RWPE2 (cell line): ENCODE measurements around the gene IL32.

Source experiments
- ATAC-seq: fragments of 200-7000 bp; cut with Tn5 transposase; 3 replicates; pipeline ENCODE4 v1.9.1; 2021; ENCODE audit warnings: low read depth
- DNase-seq: peaks from one replicate; pipeline ENCODE4 v3.0.0-alpha.2; 2020; ENCODE audit warnings: low spot score
- H3K27ac ChIP-seq: fragments of 450-650 bp; 2 replicates; pipeline ENCODE4 v1.5.1; 2017; ENCODE audit warnings: mild to moderate bottlenecking; ENCODE audit not compliant: poor library complexity, severe bottlenecking
- H3K27me3 ChIP-seq: fragments of 250-450 bp; sonication (Bioruptor Pico); 2 replicates; pipeline ENCODE4 v1.5.1; 2021; ENCODE audit warnings: mild to moderate bottlenecking, moderate library complexity; ENCODE audit not compliant: insufficient read depth, poor library complexity, severe bottlenecking
- H3K36me3 ChIP-seq: fragments of 250-450 bp; sonication (Bioruptor Pico); 2 replicates; pipeline ENCODE4 v1.5.1; 2020; ENCODE audit warnings: low read depth, mild to moderate bottlenecking, moderate library complexity
- H3K4me1 ChIP-seq: fragments of 250-450 bp; sonication (Bioruptor Pico); 2 replicates; pipeline ENCODE4 v1.5.1; 2021; ENCODE audit warnings: mild to moderate bottlenecking, moderate library complexity; ENCODE audit not compliant: insufficient read depth, poor library complexity, severe bottlenecking
- H3K4me3 ChIP-seq: fragments of 250-450 bp; sonication (Bioruptor Pico); 2 replicates; pipeline ENCODE4 v1.5.1; 2021; ENCODE audit warnings: mild to moderate bottlenecking, moderate library complexity; ENCODE audit not compliant: severe bottlenecking
- H3K9me3 ChIP-seq: fragments of 250-450 bp; sonication (Bioruptor Pico); 2 replicates; pipeline ENCODE4 v1.5.1; 2021; ENCODE audit warnings: mild to moderate bottlenecking, moderate library complexity; ENCODE audit not compliant: severe bottlenecking
- CTCF ChIP-seq: fragments of 450-650 bp; IDR thresholded peaks from one replicate; pipeline ENCODE4 v1.5.1; 2017; ENCODE audit warnings: mild to moderate bottlenecking, moderate library complexity; ENCODE audit not compliant: poor library complexity, severe bottlenecking

The IL32 gene

GRCh38 chr16:3027983-3028715 is 37.3 kb upstream of the IL32 start:
- Histone ChIP-seq H3K27me3 (peaks cover 24% of the 10 kb centered on the region), H3K4me3 (no peak overlapping the region), H3K9me3 (no peaks in the 10 kb centered on the region), H3K4me1 (peaks cover 3% of the 10 kb centered on the region), H3K36me3 (peaks cover 18% of the 10 kb centered on the region), H3K27ac (no peak overlapping the region)
- ATAC-seq, result peak; percentile 31
- no peak for DNase-seq
- TF ChIP-seq CTCF, result peak; percentile 95

- DNase-seq, result no peak
- TF ChIP-seq CTCF, result no peak
Observed at GRCh38 chr16:3028716-3029319, 36.6 kb upstream of the IL32 start.

GRCh38 chr16:3029491-3030221 is 35.8 kb upstream of the IL32 start:
- ATAC-seq (no peak), DNase-seq (no peak)
- H3K36me3 ChIP-seq, result peaks cover 17% of the 10 kb centered on the region
- no peak overlapping the region for H3K27ac ChIP-seq
- H3K9me3 ChIP-seq, result no peaks in the 10 kb centered on the region
- no peak overlapping the region for H3K4me3 ChIP-seq
- peaks cover 3% of the 10 kb centered on the region for H3K4me1 ChIP-seq
- peaks cover 28% of the 10 kb centered on the region for H3K27me3 ChIP-seq
- no peak for TF ChIP-seq CTCF

More at GRCh38 chr16:3028716-3029319, 36.6 kb upstream of the IL32 start:
- Histone ChIP-seq H3K27ac (no peak overlapping the region), H3K4me3 (no peak overlapping the region), H3K36me3 (peaks cover 17% of the 10 kb centered on the region), H3K9me3 (no peaks in the 10 kb centered on the region), H3K4me1 (peaks cover 3% of the 10 kb centered on the region), H3K27me3 (peaks cover 25% of the 10 kb centered on the region)
- no peak for ATAC-seq

GRCh38 chr16:3030222-3031212 is 34.9 kb upstream of the IL32 start:
- Histone ChIP-seq H3K27ac (no peak overlapping the region), H3K27me3 (peaks cover 29% of the 10 kb centered on the region)
- ATAC-seq, result no peak

More at GRCh38 chr16:3030222-3031212, 34.9 kb upstream of the IL32 start:
- peaks cover 17% of the 10 kb centered on the region for H3K36me3 ChIP-seq
- no peak overlapping the region for H3K4me3 ChIP-seq
- TF ChIP-seq CTCF, result no peak
- H3K9me3 ChIP-seq, result no peaks in the 10 kb centered on the region
- H3K4me1 ChIP-seq, result peaks cover 3% of the 10 kb centered on the region
- no peak for DNase-seq
